GM12878 (cell line): ENCODE measurements around the gene TTF2. TPM values are rescaled to one million over a fixed set of nuclear protein-coding genes. Genes with fewer than 3 reads are reported as not detected.

Source experiments
- ATAC-seq: fragments of 200-7000 bp; cut with Tn5 transposase; 3 replicates; pipeline ENCODE4 v1.9.1; 2020; ENCODE audit warnings: mild to moderate bottlenecking, moderate library complexity
- BruUV-seq: library from RNA; stranded (reverse); fragments of 400-500 nt; replicated peaks from 2 replicates; lab custom pipeline; 2021; lab: Mats Ljungman, UMichigan
- CTCF ChIA-PET: fragments of 300-600 bp; sonication (Branson Sonifier 250); formaldehyde crosslinking; extraction: SDS; loops from one replicate; lab custom pipeline; 2021; ENCODE audit warnings: inconsistent platforms; lab: Yijun Ruan, JAX
- POLR2A ChIA-PET: fragments of 350-600 bp; formaldehyde crosslinking; extraction: SDS; loops from one replicate; lab custom pipeline; 2021; ENCODE audit warnings: inconsistent platforms; lab: Charles Lee
- RAD21 ChIA-PET: fragments of 300-600 bp; sonication (Branson Sonifier 250); formaldehyde crosslinking; loops from one replicate; lab custom pipeline; 2023; ENCODE audit warnings: antibody characterized with exemption; ENCODE audit not compliant: unreplicated experiment; lab: Charles Lee
- SMC1A ChIA-PET: fragments of 300-600 bp; sonication (Branson Sonifier 250); formaldehyde crosslinking; loops from one replicate; lab custom pipeline; 2023; ENCODE audit not compliant: unreplicated experiment, uncharacterized antibody; lab: Charles Lee
- DNase-seq: peaks from one replicate; pipeline ENCODE4 v3.0.0-alpha.2; 2011; ENCODE audit warnings: low read depth, low spot score
- FAIRE-seq: peaks from 3 replicates; lab custom pipeline; 2011; peaks lifted over from hg19 to GRCh38; lab: Jason Lieb, UNC
- H2AFZ ChIP-seq: 2 replicates; pipeline ENCODE4 v1.6.0; 2011; ENCODE audit warnings: low read depth, low read length, control low read depth; ENCODE audit not compliant: control insufficient read depth
- H3K27ac ChIP-seq: 2 replicates; pipeline ENCODE4 v1.5.1; 2011; ENCODE audit warnings: control low read depth; ENCODE audit not compliant: control insufficient read depth, insufficient read depth
- H3K27me3 ChIP-seq, 2 experiments: replicated peaks in 1 of 2; 2 replicates each; pipeline versions ENCODE4 v1.6.0 to v1.6.1; 2011; ENCODE audit warnings: low read length in 1 of 2; ENCODE audit not compliant: control insufficient read depth in 2 of 2, insufficient read depth in 2 of 2
- H3K36me3 ChIP-seq, 2 experiments: 2 replicates each; pipeline ENCODE4 v1.5.1; 2011; ENCODE audit warnings: low read length in 1 of 2; ENCODE audit not compliant: control insufficient read depth in 2 of 2, insufficient read depth in 2 of 2
- H3K4me1 ChIP-seq: 2 replicates; pipeline ENCODE4 v1.6.1; 2011; ENCODE audit warnings: mild to moderate bottlenecking, low read length, moderate library complexity, mixed read lengths; ENCODE audit not compliant: control insufficient read depth, insufficient read depth
- H3K4me2 ChIP-seq: 2 replicates; pipeline ENCODE4 v1.6.0; 2011; ENCODE audit warnings: control low read depth; ENCODE audit not compliant: control insufficient read depth, insufficient read depth
- H3K4me3 ChIP-seq: fragments of 200-600 bp; sonication (generic); 2 replicates; pipeline ENCODE4 v1.5.1; 2016
- H3K79me2 ChIP-seq: 2 replicates; pipeline ENCODE4 v1.6.0; 2011; ENCODE audit warnings: low read length; ENCODE audit not compliant: control insufficient read depth, insufficient read depth
- H3K9ac ChIP-seq: 2 replicates; pipeline ENCODE4 v1.8.0; 2011; ENCODE audit warnings: low read length, control low read depth, mixed read lengths; ENCODE audit not compliant: control insufficient read depth, insufficient read depth
- H3K9me3 ChIP-seq: replicated peaks from 3 replicates; pipeline ENCODE4 v1.5.1; 2011; ENCODE audit warnings: mild to moderate bottlenecking, low read length; ENCODE audit not compliant: control insufficient read depth, insufficient read depth
- H4K20me1 ChIP-seq: 2 replicates; pipeline ENCODE4 v1.6.0; 2011; ENCODE audit not compliant: control insufficient read depth, insufficient read depth
- EGR1 ChIP-seq, 2 experiments: IDR thresholded peaks; 1 replicate in 1 of 2; 2 replicates in 1 of 2; pipeline ENCODE4 v1.6.1; 2011 to 2012; ENCODE audit warnings: low read depth in 2 of 2, low read length in 2 of 2, borderline replicate concordance in 1 of 2, mild to moderate bottlenecking in 1 of 2, moderate library complexity in 1 of 2
- FOXK2 ChIP-seq: fragments of 450-650 bp; IDR thresholded peaks from 2 replicates; pipeline ENCODE4 v1.6.1; 2017; ENCODE audit warnings: mild to moderate bottlenecking, moderate library complexity
- IKZF1 ChIP-seq: fragments of 450-650 bp; conservative IDR thresholded peaks from 2 replicates; pipeline ENCODE4 v1.6.1; 2017; ENCODE audit warnings: antibody characterized with exemption, mild to moderate bottlenecking
- PAX5 ChIP-seq: IDR thresholded peaks from 2 replicates; pipeline ENCODE4 v1.6.1; 2011; ENCODE audit warnings: low read depth, low read length, borderline replicate concordance
- SIN3A ChIP-seq: IDR thresholded peaks from 2 replicates; pipeline ENCODE4 v1.6.1; 2012; ENCODE audit warnings: low read depth, low read length, improper control_type of control experiment
- SRF ChIP-seq, 2 experiments: IDR thresholded peaks; 2 replicates each; pipeline ENCODE4 v1.6.1; 2011; ENCODE audit warnings: low read depth in 2 of 2, low read length in 2 of 2, mild to moderate bottlenecking in 1 of 2, moderate library complexity in 1 of 2
- WGBS: methylation state at CpG from one replicate; pipeline ENCODE4 v1.1.6; 2016; ENCODE audit warnings: low lambda C conversion rate; ENCODE audit not compliant: insufficient replicate concordance, insufficient coverage; ENCODE audit errors: missing lambda C conversion rate; 5-methylcytosine and 5-hydroxymethylcytosine counted together
- in situ Hi-C: fragments of 300-500 bp; cut with MboI; formaldehyde crosslinking; loops from 9 replicates; pipeline ENCODE4 v1.14.3; 2018; ENCODE audit warnings: mixed read lengths
- intact Hi-C: fragments of 100-400 bp; cut with micrococcal nuclease; formaldehyde crosslinking; loops from one replicate; pipeline ENCODE4 v1.14.2; 2022; ENCODE audit not compliant: unreplicated experiment
- polyA plus RNA-seq, 11 experiments: library from polyadenylated mRNA; depleted of rRNA in 4 of 11; unstranded in 6 of 11; stranded (reverse) in 5 of 11; fragments of >200 nt; fragmentation: Nextera tagmentation in 4 of 11; fragmentation: Illumina TruSeq in 1 of 11; extraction: Ambion mirVana in 4 of 11; extraction: Trizol in 1 of 11; gene quantifications; 1 replicate in 1 of 11; 2 replicates in 10 of 11; pipeline versions ENCODE4 v1.2.1 to v1.2.3, GENCODE V29; 2011 to 2016; ENCODE audit warnings: inconsistent platforms in 2 of 11, missing spikeins in 2 of 11, low read depth in 1 of 11
- total RNA-seq, 4 experiments: library from RNA; depleted of rRNA in 3 of 4; stranded (reverse); fragments of >200 nt in 3 of 4; fragmentation: Illumina TruSeq in 1 of 4; extraction: Trizol in 1 of 4; gene quantifications; 2 replicates each; pipeline versions ENCODE4 v1.2.1 to v1.2.3, GENCODE V29; 2013 to 2021
- TF ChIP-seq, protein P1 (sequence below): fragments of 450-650 bp; IDR thresholded peaks from 2 replicates; pipeline ENCODE4 v1.6.1; 2016; ENCODE audit warnings: mild to moderate bottlenecking, moderate library complexity, borderline replicate concordance
- TF ChIP-seq, protein P2 (sequence below): fragments of 450-650 bp; IDR thresholded peaks from 2 replicates; pipeline ENCODE4 v1.6.1; 2017; ENCODE audit warnings: mild to moderate bottlenecking, moderate library complexity
- TF ChIP-seq, protein P3 (sequence below): IDR thresholded peaks from 2 replicates; pipeline ENCODE4 v1.6.1; 2012; ENCODE audit warnings: improper control_type of control experiment, low read depth, low read length; ENCODE audit not compliant: insufficient replicate concordance

Gene TTF2
- total and polyA plus RNA-seq, 10 of the 15 experiments (the other 5 are each of a cell fraction or from before 2014, with no cell fraction given), result 17.7 to 134 (median 78.2) TPM

DNA sequence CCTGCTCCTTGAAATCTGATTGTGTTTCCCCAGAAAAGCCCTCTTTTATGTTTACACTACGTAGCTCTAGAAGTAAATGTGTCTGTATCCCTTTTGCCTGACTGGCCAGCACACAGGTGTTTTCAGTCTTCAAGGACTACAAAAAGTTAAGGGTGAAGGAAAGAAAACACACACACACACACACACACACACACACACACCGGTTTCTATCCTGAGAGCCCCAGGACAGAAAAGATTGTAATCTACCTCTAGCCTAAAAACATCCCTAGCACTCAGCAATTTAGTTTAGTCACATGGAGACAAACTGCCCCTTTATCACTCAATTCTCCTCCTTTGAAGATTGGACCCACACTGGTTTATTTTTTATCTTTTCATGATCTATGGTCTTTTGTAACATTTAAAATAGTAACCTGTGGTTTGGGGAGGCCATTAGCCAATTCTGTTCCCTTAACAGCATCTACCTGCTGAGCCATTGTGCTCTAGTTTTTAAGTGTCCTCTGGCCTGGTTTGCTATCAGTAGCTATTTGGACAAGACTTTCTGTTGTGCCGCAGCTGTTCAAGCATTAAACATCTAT is 77.2 kb downstream of the TTF2 start:
- RAD21 ChIA-PET, result no interaction called here
- BruUV-seq, result no TSS peak
- WGBS, result 23% methylated on average over 3 of the region's 3 CpGs
- TF ChIP-seq, protein P1, sequence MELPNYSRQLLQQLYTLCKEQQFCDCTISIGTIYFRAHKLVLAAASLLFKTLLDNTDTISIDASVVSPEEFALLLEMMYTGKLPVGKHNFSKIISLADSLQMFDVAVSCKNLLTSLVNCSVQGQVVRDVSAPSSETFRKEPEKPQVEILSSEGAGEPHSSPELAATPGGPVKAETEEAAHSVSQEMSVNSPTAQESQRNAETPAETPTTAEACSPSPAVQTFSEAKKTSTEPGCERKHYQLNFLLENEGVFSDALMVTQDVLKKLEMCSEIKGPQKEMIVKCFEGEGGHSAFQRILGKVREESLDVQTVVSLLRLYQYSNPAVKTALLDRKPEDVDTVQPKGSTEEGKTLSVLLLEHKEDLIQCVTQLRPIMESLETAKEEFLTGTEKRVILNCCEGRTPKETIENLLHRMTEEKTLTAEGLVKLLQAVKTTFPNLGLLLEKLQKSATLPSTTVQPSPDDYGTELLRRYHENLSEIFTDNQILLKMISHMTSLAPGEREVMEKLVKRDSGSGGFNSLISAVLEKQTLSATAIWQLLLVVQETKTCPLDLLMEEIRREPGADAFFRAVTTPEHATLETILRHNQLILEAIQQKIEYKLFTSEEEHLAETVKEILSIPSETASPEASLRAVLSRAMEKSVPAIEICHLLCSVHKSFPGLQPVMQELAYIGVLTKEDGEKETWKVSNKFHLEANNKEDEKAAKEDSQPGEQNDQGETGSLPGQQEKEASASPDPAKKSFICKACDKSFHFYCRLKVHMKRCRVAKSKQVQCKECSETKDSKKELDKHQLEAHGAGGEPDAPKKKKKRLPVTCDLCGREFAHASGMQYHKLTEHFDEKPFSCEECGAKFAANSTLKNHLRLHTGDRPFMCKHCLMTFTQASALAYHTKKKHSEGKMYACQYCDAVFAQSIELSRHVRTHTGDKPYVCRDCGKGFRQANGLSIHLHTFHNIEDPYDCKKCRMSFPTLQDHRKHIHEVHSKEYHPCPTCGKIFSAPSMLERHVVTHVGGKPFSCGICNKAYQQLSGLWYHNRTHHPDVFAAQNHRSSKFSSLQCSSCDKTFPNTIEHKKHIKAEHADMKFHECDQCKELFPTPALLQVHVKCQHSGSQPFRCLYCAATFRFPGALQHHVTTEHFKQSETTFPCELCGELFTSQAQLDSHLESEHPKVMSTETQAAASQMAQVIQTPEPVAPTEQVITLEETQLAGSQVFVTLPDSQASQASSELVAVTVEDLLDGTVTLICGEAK, result no peak
- TF ChIP-seq SIN3A (no peak), SRF (IDR thresholded peaks at IDR 0.05; ENCODE audit: low read depth in 2 of 2, low read length in 2 of 2) (no peak), EGR1 (IDR thresholded peaks at IDR 0.05; ENCODE audit: borderline replicate concordance in 1 of 2, low read depth in 2 of 2, low read length in 2 of 2) (no peak), FOXK2 (no peak), PAX5 (no peak), IKZF1 (no peak)
- TF ChIP-seq, protein P2, sequence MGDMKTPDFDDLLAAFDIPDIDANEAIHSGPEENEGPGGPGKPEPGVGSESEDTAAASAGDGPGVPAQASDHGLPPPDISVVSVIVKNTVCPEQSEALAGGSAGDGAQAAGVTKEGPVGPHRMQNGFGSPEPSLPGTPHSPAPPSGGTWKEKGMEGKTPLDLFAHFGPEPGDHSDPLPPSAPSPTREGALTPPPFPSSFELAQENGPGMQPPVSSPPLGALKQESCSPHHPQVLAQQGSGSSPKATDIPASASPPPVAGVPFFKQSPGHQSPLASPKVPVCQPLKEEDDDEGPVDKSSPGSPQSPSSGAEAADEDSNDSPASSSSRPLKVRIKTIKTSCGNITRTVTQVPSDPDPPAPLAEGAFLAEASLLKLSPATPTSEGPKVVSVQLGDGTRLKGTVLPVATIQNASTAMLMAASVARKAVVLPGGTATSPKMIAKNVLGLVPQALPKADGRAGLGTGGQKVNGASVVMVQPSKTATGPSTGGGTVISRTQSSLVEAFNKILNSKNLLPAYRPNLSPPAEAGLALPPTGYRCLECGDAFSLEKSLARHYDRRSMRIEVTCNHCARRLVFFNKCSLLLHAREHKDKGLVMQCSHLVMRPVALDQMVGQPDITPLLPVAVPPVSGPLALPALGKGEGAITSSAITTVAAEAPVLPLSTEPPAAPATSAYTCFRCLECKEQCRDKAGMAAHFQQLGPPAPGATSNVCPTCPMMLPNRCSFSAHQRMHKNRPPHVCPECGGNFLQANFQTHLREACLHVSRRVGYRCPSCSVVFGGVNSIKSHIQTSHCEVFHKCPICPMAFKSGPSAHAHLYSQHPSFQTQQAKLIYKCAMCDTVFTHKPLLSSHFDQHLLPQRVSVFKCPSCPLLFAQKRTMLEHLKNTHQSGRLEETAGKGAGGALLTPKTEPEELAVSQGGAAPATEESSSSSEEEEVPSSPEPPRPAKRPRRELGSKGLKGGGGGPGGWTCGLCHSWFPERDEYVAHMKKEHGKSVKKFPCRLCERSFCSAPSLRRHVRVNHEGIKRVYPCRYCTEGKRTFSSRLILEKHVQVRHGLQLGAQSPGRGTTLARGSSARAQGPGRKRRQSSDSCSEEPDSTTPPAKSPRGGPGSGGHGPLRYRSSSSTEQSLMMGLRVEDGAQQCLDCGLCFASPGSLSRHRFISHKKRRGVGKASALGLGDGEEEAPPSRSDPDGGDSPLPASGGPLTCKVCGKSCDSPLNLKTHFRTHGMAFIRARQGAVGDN, result no peak
- TF ChIP-seq, protein P3, sequence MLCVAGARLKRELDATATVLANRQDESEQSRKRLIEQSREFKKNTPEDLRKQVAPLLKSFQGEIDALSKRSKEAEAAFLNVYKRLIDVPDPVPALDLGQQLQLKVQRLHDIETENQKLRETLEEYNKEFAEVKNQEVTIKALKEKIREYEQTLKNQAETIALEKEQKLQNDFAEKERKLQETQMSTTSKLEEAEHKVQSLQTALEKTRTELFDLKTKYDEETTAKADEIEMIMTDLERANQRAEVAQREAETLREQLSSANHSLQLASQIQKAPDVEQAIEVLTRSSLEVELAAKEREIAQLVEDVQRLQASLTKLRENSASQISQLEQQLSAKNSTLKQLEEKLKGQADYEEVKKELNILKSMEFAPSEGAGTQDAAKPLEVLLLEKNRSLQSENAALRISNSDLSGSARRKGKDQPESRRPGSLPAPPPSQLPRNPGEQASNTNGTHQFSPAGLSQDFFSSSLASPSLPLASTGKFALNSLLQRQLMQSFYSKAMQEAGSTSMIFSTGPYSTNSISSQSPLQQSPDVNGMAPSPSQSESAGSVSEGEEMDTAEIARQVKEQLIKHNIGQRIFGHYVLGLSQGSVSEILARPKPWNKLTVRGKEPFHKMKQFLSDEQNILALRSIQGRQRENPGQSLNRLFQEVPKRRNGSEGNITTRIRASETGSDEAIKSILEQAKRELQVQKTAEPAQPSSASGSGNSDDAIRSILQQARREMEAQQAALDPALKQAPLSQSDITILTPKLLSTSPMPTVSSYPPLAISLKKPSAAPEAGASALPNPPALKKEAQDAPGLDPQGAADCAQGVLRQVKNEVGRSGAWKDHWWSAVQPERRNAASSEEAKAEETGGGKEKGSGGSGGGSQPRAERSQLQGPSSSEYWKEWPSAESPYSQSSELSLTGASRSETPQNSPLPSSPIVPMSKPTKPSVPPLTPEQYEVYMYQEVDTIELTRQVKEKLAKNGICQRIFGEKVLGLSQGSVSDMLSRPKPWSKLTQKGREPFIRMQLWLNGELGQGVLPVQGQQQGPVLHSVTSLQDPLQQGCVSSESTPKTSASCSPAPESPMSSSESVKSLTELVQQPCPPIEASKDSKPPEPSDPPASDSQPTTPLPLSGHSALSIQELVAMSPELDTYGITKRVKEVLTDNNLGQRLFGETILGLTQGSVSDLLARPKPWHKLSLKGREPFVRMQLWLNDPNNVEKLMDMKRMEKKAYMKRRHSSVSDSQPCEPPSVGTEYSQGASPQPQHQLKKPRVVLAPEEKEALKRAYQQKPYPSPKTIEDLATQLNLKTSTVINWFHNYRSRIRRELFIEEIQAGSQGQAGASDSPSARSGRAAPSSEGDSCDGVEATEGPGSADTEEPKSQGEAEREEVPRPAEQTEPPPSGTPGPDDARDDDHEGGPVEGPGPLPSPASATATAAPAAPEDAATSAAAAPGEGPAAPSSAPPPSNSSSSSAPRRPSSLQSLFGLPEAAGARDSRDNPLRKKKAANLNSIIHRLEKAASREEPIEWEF, result no peak

More for the DNA sequence above, 77.2 kb downstream of the TTF2 start:
- SMC1A ChIA-PET, result interaction anchor here (1.2 kb wide), 1 partner anchor 9 kb away, joined by 3 read pairs; no protein-coding TSS in a partner anchor
- 0 out of 4 replicates have a peak, but pooled peaks cover 0 to 2% of the 10 kb centered on the region in 2 experiments for H3K27me3 ChIP-seq
- no peak overlapping the region for H2AFZ ChIP-seq
- no peak for DNase-seq
- H3K9me3 ChIP-seq, result no peaks in the 10 kb centered on the region
- no peaks in the 10 kb centered on the region for H3K4me1 ChIP-seq
- in situ Hi-C loops, result no loop called here
- intact Hi-C loops, result no loop called here
- H3K9ac ChIP-seq, result no peak overlapping the region
- no peaks in the 10 kb centered on the region for H4K20me1 ChIP-seq
- POLR2A ChIA-PET, result interaction anchor here (0.6 kb wide), 1 partner anchor 565 kb away, joined by 4 read pairs; no protein-coding TSS in a partner anchor
- H3K79me2 ChIP-seq, result no peaks in the 10 kb centered on the region
- ATAC-seq, result no peak
- H3K4me3 ChIP-seq, result no peak overlapping the region
- no peak for FAIRE-seq
- no peak overlapping the region for H3K27ac ChIP-seq
- CTCF ChIA-PET, result interaction anchor here (2.2 kb wide), 1 partner anchor 8 kb away, joined by 10 read pairs; no protein-coding TSS in a partner anchor
- H3K36me3 ChIP-seq, result no peaks in the 10 kb centered on the region
- H3K4me2 ChIP-seq, result no peak overlapping the region
